Gastroesophageal sphincter (tissue), 3 donors: Measurements from ENCODE around the gene KDM6A.

ENCODE experiments used
- POLR2A ChIP-seq, 2 donors: fragments of 450-650 bp; IDR thresholded peaks; one replicate each; pipeline ENCODE4 v1.6.1; 2017; ENCODE audit warnings: antibody characterized with exemption in 2 of 2, mild to moderate bottlenecking in 2 of 2, moderate library complexity in 1 of 2
- POLR2AphosphoS5 ChIP-seq: sonication (generic); formaldehyde crosslinking; IDR thresholded peaks from one replicate; pipeline ENCODE4 v1.6.1; 2017; ENCODE audit warnings: antibody characterized with exemption
- TF ChIP-seq, protein P1 (sequence below), 4 experiments: fragments of 200-600 bp in 2 of 4; fragments of 450-650 bp in 2 of 4; sonication (generic) in 1 of 4; IDR thresholded peaks; one replicate each; pipeline ENCODE4 v1.5.1; 2017 to 2019; ENCODE audit warnings: antibody characterized with exemption in 4 of 4, mild to moderate bottlenecking in 2 of 4, moderate library complexity in 2 of 4

DNA sequence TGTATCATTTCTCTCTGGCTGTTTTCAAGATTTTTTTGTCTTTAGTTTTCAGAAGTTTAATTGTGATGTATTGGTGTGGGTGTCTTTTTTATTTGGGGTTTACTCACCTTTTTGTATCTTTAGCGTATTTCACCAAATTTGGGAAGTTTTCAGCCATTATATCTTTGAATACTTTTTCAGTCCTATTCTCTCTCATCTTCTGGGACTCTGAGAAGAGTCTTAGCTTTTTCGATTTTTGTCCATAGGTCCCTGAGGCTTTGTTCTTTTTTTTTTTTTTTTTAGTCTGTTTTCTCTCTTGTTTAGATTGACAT is 23.8 kb downstream of the KDM6A start:
- no peak for TF ChIP-seq POLR2A (IDR thresholded peaks at IDR 0.05)
- TF ChIP-seq, protein P1, sequence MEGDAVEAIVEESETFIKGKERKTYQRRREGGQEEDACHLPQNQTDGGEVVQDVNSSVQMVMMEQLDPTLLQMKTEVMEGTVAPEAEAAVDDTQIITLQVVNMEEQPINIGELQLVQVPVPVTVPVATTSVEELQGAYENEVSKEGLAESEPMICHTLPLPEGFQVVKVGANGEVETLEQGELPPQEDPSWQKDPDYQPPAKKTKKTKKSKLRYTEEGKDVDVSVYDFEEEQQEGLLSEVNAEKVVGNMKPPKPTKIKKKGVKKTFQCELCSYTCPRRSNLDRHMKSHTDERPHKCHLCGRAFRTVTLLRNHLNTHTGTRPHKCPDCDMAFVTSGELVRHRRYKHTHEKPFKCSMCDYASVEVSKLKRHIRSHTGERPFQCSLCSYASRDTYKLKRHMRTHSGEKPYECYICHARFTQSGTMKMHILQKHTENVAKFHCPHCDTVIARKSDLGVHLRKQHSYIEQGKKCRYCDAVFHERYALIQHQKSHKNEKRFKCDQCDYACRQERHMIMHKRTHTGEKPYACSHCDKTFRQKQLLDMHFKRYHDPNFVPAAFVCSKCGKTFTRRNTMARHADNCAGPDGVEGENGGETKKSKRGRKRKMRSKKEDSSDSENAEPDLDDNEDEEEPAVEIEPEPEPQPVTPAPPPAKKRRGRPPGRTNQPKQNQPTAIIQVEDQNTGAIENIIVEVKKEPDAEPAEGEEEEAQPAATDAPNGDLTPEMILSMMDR (IDR thresholded peaks at IDR 0.05) = no peak
- no peak for TF ChIP-seq POLR2AphosphoS5
